ENCODE data around the gene GPRC5B. TPM values are rescaled to one million over a fixed set of nuclear protein-coding genes. Genes with fewer than 3 reads are reported as not detected.

Gene GPRC5B
- total and polyA plus RNA-seq, 4 donors, result 6.8 to 21.2 (median 9.5) TPM

- Histone ChIP-seq H3K36me3 (ENCODE audit: control insufficient read depth in 4 of 4, insufficient read depth in 4 of 4, low read length in 4 of 4) (no peaks in the 10 kb centered on the region), H3K9me3 (ENCODE audit: control insufficient read depth in 4 of 4, insufficient read depth in 3 of 4, low read length in 3 of 4) (peaks cover 0 to 4% (median 0%) of the 10 kb centered on the region in 4 donors), H3K4me3 (no peak overlapping the region), H3K4me1 (ENCODE audit: control insufficient read depth in 5 of 5, insufficient read depth in 5 of 5, low read length in 5 of 5) (no peaks in the 10 kb centered on the region), H3K27me3 (ENCODE audit: control insufficient read depth in 3 of 3, insufficient read depth in 3 of 3, low read length in 2 of 3) (no peaks in the 10 kb centered on the region), H3K27ac (ENCODE audit: low read depth in 1 of 2, low read length in 1 of 2) (no peak overlapping the region), H3K9ac (ENCODE audit: insufficient read depth in 1 of 2, low read length in 2 of 2) (no peak overlapping the region)
- ATAC-seq (ENCODE audit: insufficient read depth, low FRiP score) (no peak), DNase-seq (no peak)
- TF ChIP-seq CTCF (IDR thresholded peaks at IDR 0.05; ENCODE audit: control extremely low read depth, extremely low read depth), result no peak
- 91 to 93% methylated on average over 7 of the region's 7 CpGs for WGBS, 2 donors
Measured at GRCh38 chr16:19919142-19919541, 34.5 kb upstream of the GPRC5B start.

- H3K9ac ChIP-seq (ENCODE audit: insufficient read depth in 1 of 2, low read length in 2 of 2), result no peak overlapping the region
- H3K9me3 ChIP-seq (ENCODE audit: control insufficient read depth in 4 of 4, insufficient read depth in 3 of 4, low read length in 3 of 4), result peaks cover 0 to 4% (median 0%) of the 10 kb centered on the region in 4 donors
- peaks cover 0 to 2% (median 0%) of the 10 kb centered on the region in 3 donors for H3K27me3 ChIP-seq (ENCODE audit: control insufficient read depth in 3 of 3, insufficient read depth in 3 of 3, low read length in 2 of 3)
- no peak overlapping the region for H3K27ac ChIP-seq (ENCODE audit: low read depth in 1 of 2, low read length in 1 of 2)
- WGBS, 2 donors, result 90 to 91% methylated on average over 5 of the region's 5 CpGs
- no peak overlapping the region for H3K4me3 ChIP-seq
- H3K36me3 ChIP-seq (ENCODE audit: control insufficient read depth in 4 of 4, insufficient read depth in 4 of 4, low read length in 4 of 4), result no peaks in the 10 kb centered on the region
- ATAC-seq (ENCODE audit: insufficient read depth, low FRiP score) (no peak), DNase-seq (no peak)
- TF ChIP-seq CTCF (IDR thresholded peaks at IDR 0.05; ENCODE audit: control extremely low read depth, extremely low read depth), result no peak
- H3K4me1 ChIP-seq (ENCODE audit: control insufficient read depth in 5 of 5, insufficient read depth in 5 of 5, low read length in 5 of 5), result no peaks in the 10 kb centered on the region
Measured at GRCh38 chr16:19916064-19916463, 31.4 kb upstream of the GPRC5B start.

GRCh38 chr16:19914877-19915276 is 30.2 kb upstream of the GPRC5B start:
- Histone ChIP-seq H3K9me3 (ENCODE audit: control insufficient read depth in 4 of 4, insufficient read depth in 3 of 4, low read length in 3 of 4) (peaks cover 0 to 4% (median 0%) of the 10 kb centered on the region in 4 donors), H3K4me1 (ENCODE audit: control insufficient read depth in 5 of 5, insufficient read depth in 5 of 5, low read length in 5 of 5) (no peaks in the 10 kb centered on the region), H3K36me3 (ENCODE audit: control insufficient read depth in 4 of 4, insufficient read depth in 4 of 4, low read length in 4 of 4) (no peaks in the 10 kb centered on the region), H3K9ac (ENCODE audit: insufficient read depth in 1 of 2, low read length in 2 of 2) (no peak overlapping the region), H3K27ac (ENCODE audit: low read depth in 1 of 2, low read length in 1 of 2) (no peak overlapping the region), H3K27me3 (ENCODE audit: control insufficient read depth in 3 of 3, insufficient read depth in 3 of 3, low read length in 2 of 3) (peaks cover 0 to 2% (median 0%) of the 10 kb centered on the region in 3 donors), H3K4me3 (no peak overlapping the region)
- no peak for DNase-seq
- ATAC-seq (ENCODE audit: insufficient read depth, low FRiP score), result no peak
- no peak for TF ChIP-seq CTCF (IDR thresholded peaks at IDR 0.05; ENCODE audit: control extremely low read depth, extremely low read depth)
- WGBS, 2 donors, result 85 to 96% methylated on average over 7 of the region's 7 CpGs

- no peak for TF ChIP-seq CTCF (IDR thresholded peaks at IDR 0.05; ENCODE audit: control extremely low read depth, extremely low read depth)
- Histone ChIP-seq H3K9me3 (ENCODE audit: control insufficient read depth in 4 of 4, insufficient read depth in 3 of 4, low read length in 3 of 4) (peaks cover 0 to 4% (median 0%) of the 10 kb centered on the region in 4 donors), H3K27me3 (ENCODE audit: control insufficient read depth in 3 of 3, insufficient read depth in 3 of 3, low read length in 2 of 3) (peaks cover 0 to 2% (median 0%) of the 10 kb centered on the region in 3 donors), H3K9ac (ENCODE audit: insufficient read depth in 1 of 2, low read length in 2 of 2) (no peak overlapping the region), H3K4me3 (no peak overlapping the region), H3K27ac (ENCODE audit: low read depth in 1 of 2, low read length in 1 of 2) (no peak overlapping the region), H3K36me3 (ENCODE audit: control insufficient read depth in 4 of 4, insufficient read depth in 4 of 4, low read length in 4 of 4) (no peaks in the 10 kb centered on the region), H3K4me1 (ENCODE audit: control insufficient read depth in 5 of 5, insufficient read depth in 5 of 5, low read length in 5 of 5) (no peaks in the 10 kb centered on the region)
- DNase-seq (no peak), ATAC-seq (ENCODE audit: insufficient read depth, low FRiP score) (no peak)
- 48 to 50% methylated on average over 2 of the region's 2 CpGs for WGBS, 2 donors
Measured at GRCh38 chr16:19913340-19913645, 28.6 kb upstream of the GPRC5B start.

Measured in lung (tissue), 12 donors.